ENCODE data around the gene ETNK2.

DNA sequence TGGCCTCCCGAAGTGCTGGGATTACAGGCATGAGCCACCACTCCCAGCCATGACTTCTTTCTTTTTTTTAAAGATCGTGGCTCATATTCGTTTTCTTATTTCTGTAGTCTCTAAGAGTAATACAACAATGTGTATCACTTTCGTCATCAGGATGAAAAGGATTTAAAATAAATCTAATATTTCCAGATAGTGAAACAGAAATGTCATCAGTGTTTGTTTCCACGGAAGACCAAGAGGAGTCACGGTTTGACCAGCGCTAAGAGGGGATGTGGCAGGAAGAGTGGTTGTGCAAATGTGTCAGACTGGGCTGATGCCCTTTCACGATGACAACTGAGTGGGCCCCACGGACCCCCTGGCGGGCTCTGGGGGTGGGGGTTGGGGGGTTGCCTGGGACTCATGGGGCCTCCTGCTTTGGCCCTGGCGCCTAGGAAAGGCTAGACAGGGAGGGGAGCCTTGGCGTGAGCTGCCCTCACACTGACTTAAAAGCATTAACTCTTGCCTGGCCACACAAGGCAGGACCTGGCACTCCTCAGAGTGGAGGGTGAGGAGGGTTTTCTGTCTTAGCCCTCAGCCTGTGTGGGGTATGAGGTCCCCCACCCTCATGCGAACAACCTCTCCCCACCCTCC lies 70.6 kb downstream of the ETNK2 start:
- TF ChIP-seq, protein P1, sequence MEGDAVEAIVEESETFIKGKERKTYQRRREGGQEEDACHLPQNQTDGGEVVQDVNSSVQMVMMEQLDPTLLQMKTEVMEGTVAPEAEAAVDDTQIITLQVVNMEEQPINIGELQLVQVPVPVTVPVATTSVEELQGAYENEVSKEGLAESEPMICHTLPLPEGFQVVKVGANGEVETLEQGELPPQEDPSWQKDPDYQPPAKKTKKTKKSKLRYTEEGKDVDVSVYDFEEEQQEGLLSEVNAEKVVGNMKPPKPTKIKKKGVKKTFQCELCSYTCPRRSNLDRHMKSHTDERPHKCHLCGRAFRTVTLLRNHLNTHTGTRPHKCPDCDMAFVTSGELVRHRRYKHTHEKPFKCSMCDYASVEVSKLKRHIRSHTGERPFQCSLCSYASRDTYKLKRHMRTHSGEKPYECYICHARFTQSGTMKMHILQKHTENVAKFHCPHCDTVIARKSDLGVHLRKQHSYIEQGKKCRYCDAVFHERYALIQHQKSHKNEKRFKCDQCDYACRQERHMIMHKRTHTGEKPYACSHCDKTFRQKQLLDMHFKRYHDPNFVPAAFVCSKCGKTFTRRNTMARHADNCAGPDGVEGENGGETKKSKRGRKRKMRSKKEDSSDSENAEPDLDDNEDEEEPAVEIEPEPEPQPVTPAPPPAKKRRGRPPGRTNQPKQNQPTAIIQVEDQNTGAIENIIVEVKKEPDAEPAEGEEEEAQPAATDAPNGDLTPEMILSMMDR (IDR thresholded peaks at IDR 0.05; ENCODE audit: poor library complexity) = no peak
- TF ChIP-seq EZH2phosphoT487 (IDR thresholded peaks at IDR 0.05; ENCODE audit: low read depth, severe bottlenecking, unreplicated experiment) = no peak
- TF ChIP-seq EZH2 (IDR thresholded peaks at IDR 0.05; ENCODE audit: borderline replicate concordance) = no peak
